CD4-positive, alpha-beta T cell treated with Interleukin-4 for 1 hour (primary cell): Measurements from ENCODE around the gene TMC6.
"Not testable (repeated sequence)": the region's sequence is repeated elsewhere in the genome, so short reads cannot be mapped to it uniquely, and the experiment has no call there.

Source experiments
- DNase-seq, 2 donors: peaks; one replicate each; pipeline ENCODE4 v3.0.0-alpha.2; 2020 to 2022

TMC6 gene

DNA sequence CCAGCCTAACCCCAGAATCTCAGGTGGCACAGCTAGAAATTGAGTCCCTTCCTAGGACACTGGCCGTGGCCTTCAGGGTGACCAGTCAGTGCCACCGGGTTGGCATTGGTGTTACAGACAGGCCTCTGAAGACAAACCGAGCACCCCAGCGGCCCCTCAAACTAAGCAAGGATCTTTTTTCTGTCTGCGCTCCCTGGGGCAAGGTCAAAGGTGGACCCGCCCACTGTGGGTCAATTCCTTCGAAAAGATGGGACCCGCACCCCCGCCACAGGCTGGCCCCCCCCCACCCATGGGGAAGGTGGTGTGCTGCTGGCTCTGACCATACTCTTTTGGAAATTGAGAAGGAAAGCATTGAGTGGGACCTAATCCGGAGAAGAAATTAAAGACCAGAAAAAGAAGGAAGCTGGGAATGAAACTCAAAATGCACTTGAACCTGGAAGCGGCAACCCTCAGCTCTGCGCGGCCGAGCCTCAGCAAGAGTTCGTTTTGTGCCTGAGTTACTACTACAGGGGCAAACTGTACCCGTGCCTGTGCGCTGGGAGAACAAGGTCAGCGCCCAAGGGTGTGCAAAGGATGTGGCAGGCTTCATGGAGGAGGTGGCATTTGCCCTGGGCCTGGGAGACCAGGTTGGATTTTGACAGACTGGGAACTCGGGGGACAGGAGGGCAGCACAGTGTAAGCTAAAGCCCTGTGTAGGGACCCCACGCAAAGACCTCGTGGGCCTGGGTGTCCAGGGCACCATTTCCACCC is 20.4 kb downstream of the TMC6 start:
- DNase-seq: no peak

DNA sequence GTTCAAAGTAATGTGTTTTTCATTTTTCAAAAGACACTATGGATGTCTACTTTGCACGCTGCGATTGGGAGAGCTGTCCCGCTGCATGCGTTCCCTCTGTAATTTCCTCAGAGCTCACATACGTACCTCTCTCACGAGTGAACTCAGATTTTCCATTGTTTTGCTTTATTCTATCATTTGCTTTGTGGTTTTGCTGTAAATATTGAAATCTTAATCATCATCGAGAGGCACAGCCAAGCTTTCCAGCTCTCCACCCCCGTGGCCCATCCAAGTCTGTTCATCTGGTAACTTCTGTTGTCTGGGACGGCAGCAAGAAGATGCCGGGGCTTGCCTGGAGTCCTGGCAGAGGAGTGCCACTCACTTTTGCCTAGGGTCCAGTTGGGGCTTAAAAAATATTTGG is 21.1 kb downstream of the TMC6 start:
- DNase-seq: no peak

DNA sequence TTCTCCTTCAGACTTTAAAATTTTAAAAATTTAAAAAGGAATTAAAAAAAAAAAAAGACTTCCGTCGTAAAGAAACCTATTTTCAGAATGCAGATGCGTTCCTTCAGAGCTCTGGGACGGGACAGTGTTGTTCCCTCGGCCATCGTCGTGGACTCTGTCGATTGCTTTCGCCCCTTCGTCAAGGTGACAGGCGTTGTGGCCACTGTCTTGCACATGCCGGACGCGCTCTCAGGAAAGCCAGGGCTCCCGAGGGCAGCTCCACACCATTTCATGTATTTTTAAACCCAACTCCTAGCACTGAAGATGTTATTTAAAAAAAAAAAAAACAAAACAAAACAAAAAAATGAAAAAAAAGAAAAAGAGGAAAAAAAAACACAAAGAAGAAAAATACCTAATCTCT is 22.3 kb downstream of the TMC6 start:
- no peak for DNase-seq

DNA sequence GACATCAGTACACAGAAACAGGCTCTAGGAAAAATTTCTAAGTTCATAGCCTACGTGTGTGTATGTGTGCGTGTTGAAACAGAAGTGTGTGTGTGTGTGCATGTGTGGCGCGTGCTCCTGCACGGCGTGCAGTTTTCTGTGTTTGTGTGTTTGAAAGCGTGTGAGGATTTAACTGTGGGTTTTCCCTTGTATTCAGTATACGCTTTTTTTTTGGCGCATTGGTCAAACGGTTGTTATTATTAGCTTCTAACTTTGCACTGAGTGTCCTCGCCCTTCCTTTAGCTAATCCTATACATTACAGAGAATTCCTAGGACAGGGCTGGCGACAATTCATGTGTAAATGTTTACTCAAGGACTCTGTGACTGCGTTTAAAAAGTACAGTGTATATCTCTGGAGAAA is 23.0 kb downstream of the TMC6 start:
- no peak for DNase-seq

DNA sequence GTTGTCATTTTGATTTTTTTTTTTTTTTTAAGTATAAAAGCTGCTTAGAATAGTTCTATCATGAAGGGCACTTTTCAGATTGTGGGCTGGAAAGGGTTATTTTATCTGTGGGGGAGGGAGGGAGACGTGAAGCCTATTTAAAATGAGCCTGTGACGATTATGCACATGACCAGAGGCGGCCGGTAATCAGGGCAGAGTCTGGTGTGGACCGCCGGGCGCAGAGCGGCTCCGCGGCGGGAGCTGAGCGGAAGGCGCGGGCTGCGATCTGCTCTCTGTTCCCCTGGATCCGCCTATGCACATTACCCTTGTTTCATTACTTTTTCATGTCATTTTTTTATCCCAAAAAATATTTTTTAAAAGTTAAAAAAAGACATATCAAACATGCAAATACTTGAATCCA is 23.5 kb downstream of the TMC6 start:
- no peak for DNase-seq

DNA sequence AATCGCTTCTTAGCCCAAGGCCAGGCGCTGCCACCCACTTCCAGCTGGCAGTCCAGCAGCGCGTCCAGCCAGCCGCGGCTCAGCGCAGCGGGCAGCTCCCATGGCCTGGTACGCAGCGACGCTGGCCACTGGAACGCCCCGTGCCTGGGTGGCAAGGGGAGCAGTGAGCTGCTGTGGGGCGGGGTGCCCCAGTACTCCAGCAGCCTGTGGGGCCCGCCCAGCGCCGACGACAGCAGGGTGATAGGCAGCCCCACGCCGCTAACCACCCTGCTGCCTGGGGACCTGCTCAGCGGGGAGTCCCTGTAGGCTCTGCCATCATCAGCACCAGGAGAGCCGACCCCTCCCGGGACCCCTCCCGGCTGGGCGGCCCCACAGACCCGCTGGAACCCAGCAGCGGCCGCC is 24.0 kb downstream of the TMC6 start:
- no peak for DNase-seq

DNA sequence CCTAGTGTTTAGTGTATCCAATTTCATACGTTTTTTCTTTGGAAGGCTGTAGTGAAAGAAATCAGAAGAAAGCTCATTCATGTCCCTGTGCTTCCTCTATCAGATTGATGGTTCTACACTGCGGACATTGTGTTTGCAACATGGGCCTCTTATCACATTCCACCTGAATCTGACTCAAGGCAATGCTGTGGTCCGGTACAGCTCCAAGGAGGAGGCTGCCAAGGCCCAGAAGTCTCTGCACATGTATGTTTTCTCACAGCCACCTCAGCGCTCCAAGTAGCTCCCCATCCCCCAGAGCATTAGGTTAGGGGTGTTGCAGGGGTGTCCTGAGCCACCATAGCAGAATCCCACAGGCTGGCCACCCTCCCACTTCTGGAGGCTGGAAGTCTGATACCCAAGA is 25.2 kb downstream of the TMC6 start:
- DNase-seq: no peak

DNA sequence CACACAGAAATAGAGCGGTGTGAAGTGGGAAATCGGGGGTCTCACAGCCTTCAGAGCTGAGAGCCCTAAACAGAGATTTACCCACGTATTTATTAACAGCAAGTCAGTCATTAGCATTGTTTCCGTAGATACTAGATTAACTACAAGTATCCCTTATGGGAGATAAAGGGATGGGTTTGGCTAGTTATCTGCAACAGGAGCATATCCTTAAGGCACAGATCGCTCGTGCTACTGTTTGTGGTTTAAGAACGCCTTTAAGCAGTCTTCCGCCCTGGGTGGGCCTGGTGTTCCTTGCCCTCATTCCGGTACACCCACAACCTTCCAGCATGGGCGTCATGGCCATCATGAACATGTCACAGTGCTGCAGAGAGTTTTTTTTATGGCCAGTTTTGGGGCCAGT is 27.0 kb downstream of the TMC6 start:
- no peak for DNase-seq

DNA sequence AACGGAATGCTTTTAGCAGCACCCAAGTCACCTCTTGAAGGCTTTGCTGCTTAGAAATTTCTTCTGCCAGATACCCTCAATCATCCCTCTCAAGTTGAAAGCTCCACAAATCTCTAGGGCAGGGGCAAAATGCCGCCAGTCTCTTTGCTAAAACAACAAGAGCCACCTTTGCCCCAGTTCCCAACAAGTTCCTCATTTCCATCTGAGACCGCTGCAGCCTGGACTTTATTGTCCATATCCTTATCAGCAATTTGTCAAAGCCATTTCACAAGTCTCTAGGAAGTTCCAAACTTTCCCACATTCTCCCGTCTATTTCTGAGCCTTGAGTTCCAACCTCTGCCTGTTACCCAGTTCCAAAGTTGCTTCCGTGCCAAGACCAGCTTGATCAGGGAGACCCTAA is 27.4 kb downstream of the TMC6 start:
- no peak for DNase-seq

DNA sequence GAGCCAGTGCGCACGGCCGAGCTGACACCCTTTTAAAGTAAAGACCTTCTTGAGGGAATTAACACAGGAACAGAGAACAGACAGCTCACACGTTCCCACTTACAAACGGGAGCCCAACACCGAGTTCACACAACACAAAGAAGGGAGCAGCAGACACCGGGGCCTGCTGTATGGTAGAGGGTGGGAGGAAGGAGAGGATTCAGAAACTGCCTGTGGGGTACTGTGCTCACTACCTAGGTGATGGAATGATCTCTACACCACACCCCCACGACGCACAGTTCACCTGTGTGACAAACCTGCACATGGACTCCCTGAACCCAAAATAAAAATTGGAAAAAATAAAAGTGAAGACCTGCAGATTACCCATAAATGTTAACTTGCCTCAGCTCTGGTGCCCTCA is 32.5 kb downstream of the TMC6 start:
- no peak for DNase-seq

DNA sequence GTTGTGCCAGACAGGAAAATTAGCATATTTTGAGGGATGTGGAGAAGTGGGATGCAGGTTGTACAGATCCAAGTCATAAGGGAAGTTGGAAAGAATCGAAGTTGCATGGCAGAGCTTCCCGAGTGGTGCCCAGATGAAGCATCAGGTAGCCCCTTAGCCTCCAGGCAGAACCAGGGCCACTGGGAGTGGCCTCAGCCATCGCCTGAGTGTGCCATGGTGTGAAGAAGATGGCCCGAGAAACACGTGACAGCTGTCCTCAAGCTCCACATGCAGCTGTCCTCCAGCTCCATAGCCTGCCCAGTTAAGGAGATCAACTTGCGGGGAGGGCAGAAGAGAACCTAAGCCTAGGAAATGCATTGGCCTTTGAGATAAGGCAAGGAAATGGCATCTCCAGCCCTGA is 33.5 kb downstream of the TMC6 start:
- DNase-seq: no peak

DNA sequence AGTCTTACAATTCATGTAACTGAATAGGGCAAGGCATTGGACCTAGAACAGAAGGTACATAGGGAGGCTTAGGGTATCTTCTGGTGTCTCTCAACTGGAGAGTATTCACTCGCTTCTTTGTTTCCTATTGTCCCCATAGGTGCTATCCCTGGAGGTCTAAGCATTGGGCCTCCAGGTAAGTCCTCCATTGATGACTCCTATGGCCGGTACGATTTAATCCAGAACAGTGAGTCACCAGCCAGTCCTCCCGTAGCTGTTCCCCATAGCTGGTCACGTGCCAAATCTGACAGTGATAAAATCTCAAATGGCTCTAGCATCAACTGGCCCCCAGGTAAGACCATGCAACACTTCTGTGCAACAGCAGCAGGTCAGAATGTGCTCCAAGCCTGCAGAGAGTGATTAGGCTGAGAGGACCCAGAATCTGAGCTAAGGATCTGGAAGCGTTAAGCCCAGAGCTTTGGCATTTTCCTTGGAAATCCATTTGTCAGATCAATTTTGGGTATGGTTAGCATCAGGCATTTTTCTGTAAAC is 35.7 kb downstream of the TMC6 start:
- DNase-seq: no peak

DNA sequence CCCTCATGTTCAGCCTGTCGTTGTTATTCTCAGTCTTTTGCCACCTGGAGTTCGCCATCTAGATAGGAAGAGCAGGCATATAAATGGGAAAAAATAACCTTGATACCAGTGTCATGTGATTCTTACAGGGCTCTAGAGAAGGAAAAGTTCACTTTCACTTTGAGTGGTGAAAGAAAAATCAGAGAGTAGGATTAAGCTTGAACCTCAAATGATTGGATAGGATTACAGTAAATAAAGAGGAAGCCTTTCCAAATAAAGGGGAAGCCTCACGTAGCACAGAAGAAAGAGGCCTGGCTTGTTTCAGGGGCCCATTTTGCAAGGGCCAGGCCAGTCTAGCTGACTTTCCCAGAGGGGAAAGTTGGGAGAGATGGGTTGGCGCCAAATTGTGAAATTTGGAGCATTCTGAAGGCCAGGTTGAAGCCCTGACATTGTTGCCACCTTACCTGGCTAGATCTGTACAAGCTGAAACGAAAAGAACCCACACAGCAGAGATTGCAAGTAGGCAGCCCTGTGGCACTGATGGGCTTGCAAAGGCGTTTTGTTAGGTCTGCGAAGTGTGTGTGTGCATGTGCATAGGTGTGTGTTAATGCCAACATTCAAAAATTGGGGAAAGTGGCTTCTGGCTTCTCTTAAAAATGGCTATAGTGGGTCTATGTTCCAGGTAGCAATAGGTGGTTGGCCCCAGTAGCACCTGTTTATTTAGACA is 38.8 kb downstream of the TMC6 start:
- no peak for DNase-seq

DNA sequence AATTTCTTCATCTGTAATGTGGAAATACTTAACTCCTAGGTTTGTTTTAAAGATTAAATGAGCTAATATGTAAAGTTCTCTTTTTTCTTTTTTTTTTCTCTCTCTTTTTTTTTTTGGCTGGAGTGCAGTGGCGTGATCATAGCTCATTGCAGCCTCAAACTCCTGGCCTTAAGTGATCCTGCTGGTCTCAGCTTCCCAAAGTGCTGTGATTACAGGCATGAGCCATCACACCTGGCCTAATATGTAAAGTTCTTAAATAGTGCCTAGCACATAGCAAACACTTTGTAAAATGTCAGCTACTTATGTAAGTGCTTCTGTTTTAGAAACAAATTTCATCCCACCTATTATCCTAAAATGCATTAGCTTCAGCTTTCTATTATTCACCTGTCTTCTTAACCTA is 40.0 kb downstream of the TMC6 start:
- no peak for DNase-seq

DNA sequence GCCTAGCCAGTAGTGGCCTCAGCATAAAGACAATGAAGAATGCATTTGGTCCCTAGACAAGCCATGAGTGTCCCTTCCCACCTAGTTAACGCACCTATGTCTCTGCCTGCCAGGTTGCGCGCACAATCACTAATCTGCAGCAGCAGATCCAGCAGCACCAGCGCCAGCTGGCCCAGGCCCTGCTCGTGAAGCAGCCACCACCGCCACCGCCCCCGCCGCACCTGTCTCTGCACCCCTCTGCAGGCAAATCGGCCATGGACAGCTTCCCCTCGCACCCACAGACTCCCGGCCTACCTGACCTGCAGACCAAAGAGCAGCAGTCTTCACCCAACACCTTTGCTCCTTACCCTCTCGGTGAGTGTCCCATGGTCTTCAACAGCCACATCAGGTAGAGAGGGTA is 41.8 kb downstream of the TMC6 start:
- DNase-seq: no peak

DNA sequence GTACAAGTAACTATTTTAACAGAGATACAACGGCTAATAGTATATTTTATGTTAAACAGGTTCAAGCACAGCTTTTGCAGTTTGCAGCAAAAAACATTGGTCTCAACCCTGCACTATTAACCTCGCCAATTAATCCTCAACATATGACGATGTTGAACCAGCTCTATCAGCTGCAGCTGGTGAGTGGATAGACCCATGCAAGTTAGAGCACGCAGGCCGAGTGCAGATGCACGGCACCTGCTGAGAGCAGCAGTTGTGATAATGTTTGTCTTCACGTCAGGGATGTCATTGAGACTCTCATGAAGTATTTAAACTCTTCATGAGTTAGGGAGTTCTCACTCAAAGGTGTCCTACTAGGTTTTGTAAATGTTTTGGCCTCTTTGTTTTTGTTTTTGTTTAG is 45.6 kb downstream of the TMC6 start:
- no peak for DNase-seq

DNA sequence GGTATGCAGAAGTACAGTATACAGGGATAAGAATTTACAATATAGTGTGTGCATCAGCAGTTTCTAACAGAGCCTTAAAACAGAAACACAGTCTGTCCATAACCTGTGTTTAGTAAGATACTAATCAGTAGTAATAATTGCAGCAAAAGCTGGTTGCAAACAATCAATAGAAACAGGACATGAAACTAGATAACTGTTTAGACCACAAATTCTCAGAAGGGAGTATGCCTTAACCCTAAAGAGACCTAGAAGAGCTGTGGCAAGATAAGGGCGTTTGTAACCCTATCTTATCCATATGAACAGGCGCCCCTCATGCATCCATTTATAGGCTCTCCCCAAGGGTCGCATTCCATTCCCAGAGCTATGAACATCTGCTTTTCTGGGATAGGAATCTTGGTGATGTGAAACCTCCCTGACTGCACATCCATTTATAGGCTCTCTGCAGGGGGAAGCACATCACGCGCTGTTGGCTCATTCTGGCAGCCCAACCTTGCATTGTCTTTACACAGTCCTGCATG is 46.1 kb downstream of the TMC6 start:
- not testable (repeated sequence) for DNase-seq

DNA sequence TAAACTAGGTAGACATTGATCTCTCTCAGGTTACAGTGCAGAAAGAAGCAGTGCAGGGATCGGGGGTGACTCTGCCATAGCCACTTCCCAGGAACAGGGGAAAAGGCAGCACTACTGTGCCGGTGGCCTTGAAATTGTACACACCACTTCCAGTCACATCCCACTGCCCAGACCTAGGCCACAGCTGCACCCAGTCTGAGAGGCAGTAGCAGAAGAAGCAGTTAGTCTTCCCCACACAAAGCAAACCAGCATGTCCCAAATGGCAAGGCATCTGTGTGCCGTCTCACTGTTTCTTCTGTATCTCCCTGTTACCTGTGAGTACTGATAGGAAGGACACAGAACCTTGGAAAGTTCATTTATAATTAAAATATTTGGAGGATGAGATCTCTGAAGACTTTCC is 47.0 kb downstream of the TMC6 start:
- DNase-seq: no peak

DNA sequence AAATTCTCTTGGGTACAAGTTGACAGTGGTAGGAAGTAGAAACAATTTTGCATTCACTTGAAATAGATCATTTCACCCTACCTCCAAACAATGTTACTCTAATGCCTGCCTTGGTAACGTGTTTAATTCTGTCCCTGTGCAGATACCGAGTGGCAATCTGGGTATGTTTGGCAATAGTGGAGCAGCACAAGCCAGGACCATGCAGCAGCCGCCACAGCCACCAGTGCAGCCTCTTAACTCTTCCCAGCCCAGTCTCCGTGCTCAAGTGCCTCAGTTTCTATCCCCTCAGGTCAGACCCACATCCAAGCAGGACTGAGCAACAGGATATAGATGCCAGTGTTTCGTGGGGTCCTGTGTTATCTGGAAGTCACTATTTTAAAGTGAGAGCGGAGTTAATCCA is 49.3 kb downstream of the TMC6 start:
- DNase-seq: no peak

DNA sequence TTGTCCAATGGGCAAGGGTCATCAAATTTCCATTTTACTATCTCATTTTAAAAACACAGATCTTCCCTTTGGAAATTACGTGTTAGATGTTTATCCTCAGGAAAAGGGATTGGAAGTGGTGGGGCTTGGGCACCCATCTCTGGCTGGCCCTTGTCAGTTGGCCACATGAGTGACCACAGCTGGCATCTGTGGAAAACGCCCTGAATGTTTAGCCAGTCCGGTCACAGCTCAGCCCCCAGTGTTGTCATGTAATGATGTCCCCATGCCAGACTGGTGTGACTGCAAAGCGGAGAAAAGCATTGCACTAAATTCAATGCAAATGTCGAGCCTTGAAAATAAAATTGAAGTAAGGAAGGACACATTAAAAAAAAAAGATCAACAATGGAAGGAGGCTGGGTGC is 53.0 kb downstream of the TMC6 start:
- no peak for DNase-seq

DNA sequence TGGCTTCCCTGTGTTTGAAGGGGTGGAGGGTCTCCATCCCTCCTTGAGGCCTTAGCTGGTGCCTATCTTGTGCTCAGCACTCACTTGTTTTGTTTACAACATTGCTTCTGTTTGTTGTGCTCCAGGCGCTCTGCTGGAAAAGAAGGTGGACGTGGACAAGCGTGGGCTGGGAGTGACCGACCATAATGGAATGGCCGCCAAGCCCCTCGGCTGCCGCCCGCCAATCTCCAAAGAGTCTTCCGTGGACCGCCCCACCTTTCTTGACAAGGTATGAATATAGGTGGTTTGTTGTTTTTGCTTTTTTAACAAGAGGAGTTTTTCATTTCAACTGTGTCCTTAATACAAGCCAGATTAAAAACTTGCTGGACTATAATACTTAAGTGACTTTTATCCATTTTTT is 53.5 kb downstream of the TMC6 start:
- no peak for DNase-seq

DNA sequence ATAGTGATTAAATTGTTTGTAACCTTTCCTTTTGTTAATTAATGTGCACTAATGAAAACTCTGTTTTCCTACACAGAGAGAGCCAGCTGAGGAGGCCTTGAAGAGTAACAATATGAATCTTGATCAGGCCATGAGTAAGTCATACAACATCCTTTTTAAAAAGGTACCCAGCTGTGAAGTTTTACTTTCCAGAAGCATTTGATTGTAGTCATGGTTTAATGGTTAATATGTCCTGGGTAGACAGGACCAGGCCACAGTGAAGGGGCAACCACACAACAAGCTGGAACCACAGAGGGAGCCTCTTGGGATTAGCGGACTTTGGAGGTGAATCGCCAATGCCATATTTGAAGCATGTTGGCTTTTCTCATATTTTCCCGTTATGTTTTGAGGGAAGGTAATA is 55.6 kb downstream of the TMC6 start:
- no peak for DNase-seq

DNA sequence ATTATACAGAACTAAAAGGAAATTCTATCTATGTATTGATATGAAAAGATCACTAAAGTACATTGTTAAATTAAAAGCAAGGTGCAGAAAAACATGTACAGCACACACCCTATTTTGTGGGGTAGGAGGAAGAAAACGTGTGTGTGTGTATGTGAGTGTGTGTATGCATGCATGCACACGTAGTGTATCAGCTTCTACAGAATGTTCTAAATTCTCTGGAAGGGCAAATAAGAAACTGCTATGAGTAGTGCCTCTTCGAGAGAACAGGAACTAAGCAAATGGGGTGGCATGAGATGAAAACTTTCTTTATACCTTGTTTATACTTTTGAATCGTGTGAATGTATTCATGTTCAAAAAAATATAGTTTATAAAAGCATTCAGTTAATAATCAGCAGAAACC is 58.9 kb downstream of the TMC6 start:
- DNase-seq: no peak

DNA sequence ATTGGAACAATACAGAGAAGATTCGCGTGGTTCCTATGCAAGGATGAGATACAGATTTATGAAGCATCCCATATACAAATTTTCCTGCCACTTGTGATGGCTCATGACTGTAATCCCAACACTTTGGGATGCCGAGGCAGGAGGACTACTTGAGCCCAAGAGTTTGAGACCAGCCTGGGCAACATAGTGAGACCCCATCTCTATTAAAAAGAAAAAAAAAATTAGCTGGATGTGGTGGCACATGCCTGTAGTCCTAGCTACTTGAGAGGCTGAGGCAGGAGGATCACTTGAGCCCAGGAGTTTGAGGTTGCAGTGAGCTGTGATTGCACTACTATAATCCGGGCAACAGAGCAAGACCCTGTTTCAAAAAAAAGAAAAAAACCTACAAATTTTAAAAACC is 61.6 kb downstream of the TMC6 start:
- DNase-seq: not testable (repeated sequence)

DNA sequence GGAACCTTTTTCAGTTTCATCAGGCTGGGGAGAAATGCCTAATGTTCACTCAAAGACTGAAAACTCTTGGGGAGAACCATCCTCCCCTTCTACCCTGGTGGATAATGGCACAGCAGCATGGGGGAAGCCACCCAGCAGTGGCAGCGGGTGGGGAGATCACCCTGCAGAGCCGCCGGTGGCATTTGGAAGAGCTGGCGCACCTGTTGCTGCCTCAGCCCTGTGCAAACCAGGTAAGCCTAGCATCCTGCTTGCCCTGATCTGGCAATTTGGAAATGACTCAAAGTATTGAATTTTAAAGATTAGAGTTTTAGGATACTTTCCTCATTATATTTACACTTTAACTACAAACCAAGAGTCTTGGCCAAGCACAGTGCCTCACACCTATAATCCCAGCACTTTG is 63.8 kb downstream of the TMC6 start:
- DNase-seq: no peak
